CD14-positive monocyte (primary cell): Measurements from ENCODE around the gene R3HDM4. TPM values are rescaled to one million over a fixed set of nuclear protein-coding genes. Genes with fewer than 3 reads are reported as not detected.

Source experiments
- DNase-seq, 3 donors: peaks; one replicate each; pipeline ENCODE4 v3.0.0-alpha.2; 2011 to 2022
- H2AFZ ChIP-seq: 2 replicates; pipeline ENCODE4 v1.6.0; 2012; ENCODE audit warnings: mild to moderate bottlenecking, low read depth, low read length, inconsistent platforms; ENCODE audit not compliant: insufficient read depth, poor library complexity, severe bottlenecking
- H3K27ac ChIP-seq, 2 donors: 1 replicate in 1 of 2; 2 replicates in 1 of 2; pipeline ENCODE4 v1.5.1; 2012 to 2013; ENCODE audit warnings: low read length in 2 of 2, control low read depth in 1 of 2, inconsistent platforms in 1 of 2, low read depth in 1 of 2, mild to moderate bottlenecking in 1 of 2
- H3K27me3 ChIP-seq, 2 donors: one replicate each; pipeline versions ENCODE4 v1.6.0 to v1.6.1; 2011 to 2013; ENCODE audit warnings: low read length in 2 of 2; ENCODE audit not compliant: control insufficient read depth in 2 of 2, insufficient read depth in 2 of 2
- H3K36me3 ChIP-seq, 2 donors: replicated peaks in 1 of 2; 1 replicate in 1 of 2; 2 replicates in 1 of 2; pipeline versions ENCODE4 v1.5.1 to v1.6.1; 2012 to 2013; ENCODE audit warnings: low read length in 2 of 2, control low read depth in 1 of 2, inconsistent platforms in 1 of 2, mild to moderate bottlenecking in 1 of 2; ENCODE audit not compliant: insufficient read depth in 2 of 2, control insufficient read depth in 1 of 2
- H3K4me1 ChIP-seq, 2 donors: 1 replicate in 1 of 2; 2 replicates in 1 of 2; pipeline versions ENCODE4 v1.5.1 to v1.6.1; 2012 to 2013; ENCODE audit warnings: low read length in 2 of 2, control low read depth in 1 of 2, inconsistent platforms in 1 of 2, mild to moderate bottlenecking in 1 of 2, moderate library complexity in 1 of 2; ENCODE audit not compliant: insufficient read depth in 2 of 2, control insufficient read depth in 1 of 2
- H3K4me2 ChIP-seq: replicated peaks from 2 replicates; pipeline ENCODE3; 2012; ENCODE audit warnings: low read length, moderate library complexity, mild to moderate bottlenecking; ENCODE audit not compliant: poor library complexity, severe bottlenecking; ENCODE audit errors: extremely low read depth
- H3K4me3 ChIP-seq, 3 experiments: fragments of 200-600 bp in 1 of 3; sonication (generic) in 1 of 3; replicated peaks in 1 of 3; 1 replicate in 2 of 3; 2 replicates in 1 of 3; pipeline ENCODE4 v1.5.1; 2011 to 2013; ENCODE audit warnings: low read length in 3 of 3, mild to moderate bottlenecking in 3 of 3, control low read depth in 2 of 3, low read depth in 2 of 3, inconsistent platforms in 1 of 3, moderate library complexity in 1 of 3
- H3K79me2 ChIP-seq: 2 replicates; pipeline ENCODE4 v1.6.0; 2012; ENCODE audit warnings: mild to moderate bottlenecking, control low read depth, inconsistent platforms, low read length, moderate library complexity; ENCODE audit not compliant: insufficient read depth
- H3K9ac ChIP-seq: 2 replicates; pipeline ENCODE4 v1.6.0; 2017; ENCODE audit warnings: low read length, mild to moderate bottlenecking; ENCODE audit not compliant: insufficient read depth, poor library complexity, severe bottlenecking
- H3K9me3 ChIP-seq, 2 donors: replicated peaks in 1 of 2; 1 replicate in 1 of 2; 2 replicates in 1 of 2; pipeline versions ENCODE4 v1.5.1 to v1.6.1; 2012 to 2013; ENCODE audit warnings: low read length in 2 of 2, control low read depth in 1 of 2; ENCODE audit not compliant: control insufficient read depth in 1 of 2, insufficient read depth in 1 of 2
- H4K20me1 ChIP-seq: 2 replicates; pipeline ENCODE4 v1.6.0; 2012; ENCODE audit warnings: mild to moderate bottlenecking, low read length, control low read depth, moderate library complexity; ENCODE audit not compliant: insufficient read depth
- H3K27ac Mint-ChIP-seq, 7 donors: one replicate each; pipeline ENCODE4 v1.8.0; 2020; ENCODE audit warnings: mild to moderate bottlenecking in 7 of 7, mixed read lengths in 7 of 7, moderate library complexity in 6 of 7, inconsistent platforms in 2 of 7
- H3K27me3 Mint-ChIP-seq, 3 donors: one replicate each; pipeline ENCODE4 v1.8.0; 2021 to 2022; ENCODE audit warnings: low read depth in 3 of 3, mild to moderate bottlenecking in 3 of 3, mixed read lengths in 3 of 3, moderate library complexity in 3 of 3, inconsistent platforms in 1 of 3
- H3K36me3 Mint-ChIP-seq, 2 donors: one replicate each; pipeline ENCODE4 v1.8.0; 2020; ENCODE audit warnings: mixed read lengths in 2 of 2, inconsistent platforms in 1 of 2, mild to moderate bottlenecking in 1 of 2
- H3K4me1 Mint-ChIP-seq: one replicate; pipeline ENCODE4 v1.8.0; 2020; ENCODE audit warnings: mild to moderate bottlenecking, mixed read lengths
- H3K4me3 Mint-ChIP-seq, 2 donors: one replicate each; pipeline ENCODE4 v1.8.0; 2020; ENCODE audit warnings: mild to moderate bottlenecking in 2 of 2, mixed read lengths in 2 of 2, moderate library complexity in 1 of 2
- H3K9me3 Mint-ChIP-seq, 7 donors: one replicate each; pipeline ENCODE4 v1.8.0; 2020 to 2022; ENCODE audit warnings: mixed read lengths in 7 of 7, mild to moderate bottlenecking in 6 of 7, moderate library complexity in 6 of 7, inconsistent platforms in 2 of 7
- WGBS: methylation state at CpG from one replicate; pipeline ENCODE4 v1.1.5; 2013; ENCODE audit warnings: missing lambda C conversion rate; ENCODE audit not compliant: insufficient coverage; 5-methylcytosine and 5-hydroxymethylcytosine counted together
- intact Hi-C, 2 donors: fragments of 100-400 bp; cut with micrococcal nuclease; formaldehyde crosslinking; loops; one replicate each; pipeline versions ENCODE4 v1.15.0 to v1.15.1; 2023
- polyA plus RNA-seq, 3 donors: library from polyadenylated mRNA; depleted of rRNA in 1 of 3; unstranded in 2 of 3; stranded (reverse) in 1 of 3; fragments of 300-500 nt in 2 of 3; fragments of >200 nt in 1 of 3; fragmentation: Illumina TruSeq in 2 of 3; gene quantifications; 1 replicate in 2 of 3; 2 replicates in 1 of 3; pipeline ENCODE4 v1.2.3, GENCODE V29; 2012 to 2021
- TF ChIP-seq, protein P1 (sequence below): fragments of 200-600 bp; IDR thresholded peaks from one replicate; pipeline ENCODE4 v1.8.0; 2022; ENCODE audit warnings: antibody characterized with exemption, mild to moderate bottlenecking

The R3HDM4 gene
- polyA plus RNA-seq, 3 donors, result 70.8 to 99.9 (median 78.7) TPM

DNA sequence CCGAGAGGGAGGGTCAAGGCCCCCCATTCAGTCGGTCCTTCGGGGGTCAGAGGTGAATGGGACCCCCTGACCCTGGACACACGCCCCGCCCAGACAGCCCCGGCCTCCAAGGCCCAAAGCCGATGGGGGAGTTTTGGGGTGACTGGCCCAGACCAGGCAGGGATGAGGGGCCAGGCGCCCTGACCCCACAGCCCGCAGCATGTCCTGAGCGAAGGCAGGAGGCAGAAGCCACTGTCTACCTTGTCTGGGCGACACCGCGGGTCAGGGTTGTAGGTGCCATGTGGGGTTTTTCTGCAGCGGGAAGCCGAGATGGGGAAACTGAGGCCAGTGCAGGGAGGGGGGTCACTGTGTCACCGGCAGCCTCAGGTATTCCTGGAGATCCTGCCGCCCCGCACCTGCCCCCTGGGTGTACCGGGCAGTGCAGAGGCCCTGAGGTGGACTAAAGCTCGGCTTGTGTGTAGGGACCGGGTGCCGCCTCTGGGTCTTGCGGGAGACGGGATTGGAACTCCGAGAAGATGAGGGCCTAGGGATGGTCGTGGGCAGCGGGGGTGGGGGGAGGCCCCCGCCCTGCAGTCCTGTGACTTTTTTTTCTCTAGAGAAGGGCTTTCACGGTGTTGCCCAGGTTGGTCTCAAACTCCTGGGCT is 21.3 kb upstream of the R3HDM4 start:
- Mint-ChIP-seq H3K4me1 (peaks cover 64% of the 10 kb centered on the region), H3K9me3 (peaks cover 0 to 2% (median 0%) of the 10 kb centered on the region in 7 donors), H3K27me3 (peaks cover 0 to 1% (median 0%) of the 10 kb centered on the region in 3 donors), H3K36me3 (peaks cover 29 to 51% of the 10 kb centered on the region in 2 donors), H3K4me3 (peak overlapping the region in 1 of 2 donors; percentile 31), H3K27ac (peak overlapping the region; percentile 30 to 70 (median 42))
- Histone ChIP-seq H3K4me1 (peaks cover 41 to 68% of the 10 kb centered on the region in 2 donors), H3K9me3 (no peaks in the 10 kb centered on the region), H3K79me2 (peaks cover 100% of the 10 kb centered on the region), H3K27me3 (no peaks in the 10 kb centered on the region), H3K4me2 (peak overlapping the region; percentile 63), H2AFZ (no peak overlapping the region), H3K36me3 (peaks cover 10 to 54% of the 10 kb centered on the region in 2 donors), H3K4me3 (peak overlapping the region in 1 of 3 experiments; percentile 66), H3K9ac (peak overlapping the region; percentile 15), H3K27ac (peak overlapping the region; percentile 26 to 43), H4K20me1 (peaks cover 98% of the 10 kb centered on the region)
- DNase-seq, result no peak
- 89% methylated on average over 20 of the region's 29 CpGs for WGBS
- TF ChIP-seq, protein P1, sequence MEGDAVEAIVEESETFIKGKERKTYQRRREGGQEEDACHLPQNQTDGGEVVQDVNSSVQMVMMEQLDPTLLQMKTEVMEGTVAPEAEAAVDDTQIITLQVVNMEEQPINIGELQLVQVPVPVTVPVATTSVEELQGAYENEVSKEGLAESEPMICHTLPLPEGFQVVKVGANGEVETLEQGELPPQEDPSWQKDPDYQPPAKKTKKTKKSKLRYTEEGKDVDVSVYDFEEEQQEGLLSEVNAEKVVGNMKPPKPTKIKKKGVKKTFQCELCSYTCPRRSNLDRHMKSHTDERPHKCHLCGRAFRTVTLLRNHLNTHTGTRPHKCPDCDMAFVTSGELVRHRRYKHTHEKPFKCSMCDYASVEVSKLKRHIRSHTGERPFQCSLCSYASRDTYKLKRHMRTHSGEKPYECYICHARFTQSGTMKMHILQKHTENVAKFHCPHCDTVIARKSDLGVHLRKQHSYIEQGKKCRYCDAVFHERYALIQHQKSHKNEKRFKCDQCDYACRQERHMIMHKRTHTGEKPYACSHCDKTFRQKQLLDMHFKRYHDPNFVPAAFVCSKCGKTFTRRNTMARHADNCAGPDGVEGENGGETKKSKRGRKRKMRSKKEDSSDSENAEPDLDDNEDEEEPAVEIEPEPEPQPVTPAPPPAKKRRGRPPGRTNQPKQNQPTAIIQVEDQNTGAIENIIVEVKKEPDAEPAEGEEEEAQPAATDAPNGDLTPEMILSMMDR, result no peak
- intact Hi-C loops, result no loop called here

- H3K79me2 ChIP-seq, result peaks cover 98% of the 10 kb centered on the region
- TF ChIP-seq, protein P1, result no peak
- H3K27ac Mint-ChIP-seq, result no peak overlapping the region
- H3K4me3 Mint-ChIP-seq, result peak overlapping the region; percentile 73 to 87
- peak overlapping the region; percentile 63 for H3K4me2 ChIP-seq
- H3K27ac ChIP-seq, result peak overlapping the region; percentile 63 to 67
- peaks cover 0 to 1% (median 0%) of the 10 kb centered on the region in 3 donors for H3K27me3 Mint-ChIP-seq
- H3K27me3 ChIP-seq, result no peaks in the 10 kb centered on the region
- H3K36me3 ChIP-seq, result peaks cover 9 to 50% of the 10 kb centered on the region in 2 donors
- 87% methylated on average over 9 of the region's 14 CpGs for WGBS
- H3K4me1 ChIP-seq, result peaks cover 47 to 73% of the 10 kb centered on the region in 2 donors
- peaks cover 0 to 2% (median 0%) of the 10 kb centered on the region in 7 donors for H3K9me3 Mint-ChIP-seq
- no peaks in the 10 kb centered on the region for H3K9me3 ChIP-seq
- intact Hi-C loops, result no loop called here
- H3K9ac ChIP-seq, result peak overlapping the region; percentile 33
- DNase-seq, result no peak
- H3K36me3 Mint-ChIP-seq, result peaks cover 27 to 53% of the 10 kb centered on the region in 2 donors
- H2AFZ ChIP-seq, result no peak overlapping the region
- peak overlapping the region in 2 of 3 experiments; percentile 23 to 66 for H3K4me3 ChIP-seq
- peaks cover 97% of the 10 kb centered on the region for H4K20me1 ChIP-seq
- H3K4me1 Mint-ChIP-seq, result peaks cover 69% of the 10 kb centered on the region
Observed at GRCh38 chr19:933553-933882, 20.5 kb upstream of the R3HDM4 start.
